GM12891 (cell line): ENCODE measurements around the gene ZSCAN12.
A peak's percentile ranks its signal among the peaks of the same experiment; 100 is the strongest.

Source experiments
- PAX5 ChIP-seq: IDR thresholded peaks from 2 replicates; pipeline ENCODE4 v1.6.1; 2011; ENCODE audit warnings: low read length, moderate library complexity, mild to moderate bottlenecking; ENCODE audit not compliant: insufficient read depth, severe bottlenecking
- POLR2A ChIP-seq: IDR thresholded peaks from 2 replicates; pipeline ENCODE4 v1.6.1; 2011; ENCODE audit warnings: low read depth, low read length, control low read depth
- POLR2AphosphoS5 ChIP-seq: IDR thresholded peaks from 2 replicates; pipeline ENCODE4 v1.6.1; 2011; ENCODE audit warnings: low read depth, low read length, control low read depth
- POU2F2 ChIP-seq: IDR thresholded peaks from 2 replicates; pipeline ENCODE4 v1.6.1; 2011; ENCODE audit warnings: low read depth, mild to moderate bottlenecking, control low read depth, low read length, moderate library complexity
- SPI1 ChIP-seq: IDR thresholded peaks from 2 replicates; pipeline ENCODE4 v1.6.1; 2011; ENCODE audit warnings: low read depth, low read length, control low read depth
- TAF1 ChIP-seq: IDR thresholded peaks from 2 replicates; pipeline ENCODE4 v1.6.1; 2011; ENCODE audit warnings: low read depth, low read length, control low read depth

DNA sequence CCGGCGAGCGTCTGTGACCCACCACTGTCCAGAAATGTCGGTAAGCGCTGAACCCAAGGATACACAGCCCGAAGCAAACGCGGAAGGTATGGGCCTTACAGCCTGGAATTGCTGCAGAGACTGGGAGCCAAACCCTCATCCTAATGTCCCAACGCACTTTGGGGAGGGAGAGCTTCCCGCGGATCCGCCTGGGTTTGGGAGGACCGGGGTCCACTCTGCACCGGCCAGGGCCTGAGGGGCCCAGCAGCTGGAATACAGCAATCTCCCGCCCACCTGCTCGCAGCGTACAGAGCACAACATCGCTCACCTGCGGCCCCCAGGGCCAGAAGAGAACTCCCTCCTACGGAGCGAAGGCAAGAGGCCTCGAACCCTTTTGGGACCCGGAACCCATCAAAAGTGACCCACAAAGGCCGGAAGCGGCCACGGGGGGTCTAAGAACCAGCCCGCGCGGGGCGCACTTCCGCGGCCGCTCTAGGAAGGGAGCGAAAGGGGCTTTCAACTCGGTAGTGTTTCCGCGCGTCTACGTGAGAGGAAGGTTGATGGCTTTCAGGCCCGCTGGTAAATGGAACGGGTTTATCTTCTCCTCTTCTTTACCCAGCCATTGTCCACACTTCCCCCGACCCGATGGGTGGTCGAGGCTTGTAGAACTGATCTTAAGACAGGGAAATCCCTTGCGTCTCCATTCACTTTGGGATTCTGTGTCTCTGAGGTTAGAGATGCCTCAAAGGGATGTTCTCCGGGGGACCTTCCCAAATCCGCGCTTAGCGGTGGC lies at the start of gene ZSCAN12:
- TF ChIP-seq POLR2A (peak; percentile 95), POLR2AphosphoS5 (peak; percentile 95), TAF1 (peak; percentile 89), PAX5 (peak; percentile 70), POU2F2 (peak; percentile 75; the same call in 1 of the 2 replicates), SPI1 (no peak)
